Astrocyte (in vitro differentiated cells and primary cell): ENCODE data around the gene IWS1. TPM values are rescaled to one million over a fixed set of nuclear protein-coding genes. Genes with fewer than 3 reads are reported as not detected.

Source experiments
- DNase-seq: peaks from one replicate; pipeline ENCODE4 v3.0.0-alpha.2; 2010; ENCODE audit warnings: low read depth
- FAIRE-seq: peaks from 2 replicates; lab custom pipeline; 2011; peaks lifted over from hg19 to GRCh38; lab: Jason Lieb, UNC
- H2AFZ ChIP-seq: 2 replicates; pipeline ENCODE4 v1.6.0; 2012; ENCODE audit warnings: low read depth, low read length, inconsistent platforms
- H3K27ac ChIP-seq: 2 replicates; pipeline ENCODE4 v1.5.1; 2011; ENCODE audit warnings: low read depth, low read length, inconsistent platforms
- H3K27me3 ChIP-seq: 2 replicates; pipeline ENCODE4 v1.6.0; 2011; ENCODE audit warnings: low read length, inconsistent platforms; ENCODE audit not compliant: insufficient read depth
- H3K36me3 ChIP-seq: 2 replicates; pipeline ENCODE4 v1.5.1; 2011; ENCODE audit warnings: low read length, inconsistent platforms; ENCODE audit not compliant: insufficient read depth
- H3K4me1 ChIP-seq: 2 replicates; pipeline ENCODE4 v1.5.1; 2011; ENCODE audit warnings: low read length, inconsistent platforms; ENCODE audit not compliant: insufficient read depth
- H3K4me2 ChIP-seq: 2 replicates; pipeline ENCODE4 v1.6.0; 2012; ENCODE audit warnings: low read length, inconsistent platforms
- H3K4me3 ChIP-seq: 2 replicates; pipeline ENCODE4 v1.5.1; 2011; ENCODE audit warnings: low read depth, mild to moderate bottlenecking, low read length, inconsistent platforms; ENCODE audit not compliant: insufficient read depth
- H3K79me2 ChIP-seq: 2 replicates; pipeline ENCODE4 v1.6.0; 2012; ENCODE audit warnings: mild to moderate bottlenecking, low read length, inconsistent platforms; ENCODE audit not compliant: insufficient read depth
- H3K9ac ChIP-seq: 2 replicates; pipeline ENCODE4 v1.6.0; 2012; ENCODE audit warnings: mild to moderate bottlenecking, low read length, inconsistent platforms
- H3K9me3 ChIP-seq: 2 replicates; pipeline ENCODE4 v1.5.1; 2012; ENCODE audit warnings: low read depth, mild to moderate bottlenecking, low read length, inconsistent platforms; ENCODE audit not compliant: insufficient read depth
- H4K20me1 ChIP-seq: 2 replicates; pipeline ENCODE4 v1.6.0; 2012; ENCODE audit warnings: low read length, inconsistent platforms; ENCODE audit not compliant: insufficient read depth
- H3K27ac Mint-ChIP-seq: one replicate; pipeline ENCODE4 v1.8.0; 2021; ENCODE audit warnings: mild to moderate bottlenecking, mixed read lengths; ENCODE audit not compliant: unreplicated experiment
- H3K27me3 Mint-ChIP-seq: one replicate; pipeline ENCODE4 v1.8.0; 2021; ENCODE audit warnings: low read depth, mixed read lengths; ENCODE audit not compliant: unreplicated experiment
- H3K36me3 Mint-ChIP-seq: one replicate; pipeline ENCODE4 v1.8.0; 2021; ENCODE audit warnings: low read depth, mixed read lengths; ENCODE audit not compliant: unreplicated experiment
- H3K4me1 Mint-ChIP-seq: one replicate; pipeline ENCODE4 v1.8.0; 2021; ENCODE audit warnings: low read depth, mixed read lengths; ENCODE audit not compliant: unreplicated experiment
- H3K4me3 Mint-ChIP-seq: one replicate; pipeline ENCODE4 v1.8.0; 2021; ENCODE audit warnings: mild to moderate bottlenecking, moderate library complexity, mixed read lengths; ENCODE audit not compliant: unreplicated experiment
- H3K9me3 Mint-ChIP-seq: one replicate; pipeline ENCODE4 v1.8.0; 2021; ENCODE audit warnings: mild to moderate bottlenecking, mixed read lengths; ENCODE audit not compliant: unreplicated experiment
- CTCF ChIP-seq: IDR thresholded peaks from 2 replicates; pipeline ENCODE4 v1.5.1; 2011; ENCODE audit warnings: low read depth, mild to moderate bottlenecking, inconsistent platforms, low read length, moderate library complexity; ENCODE audit not compliant: insufficient read depth
- EZH2 ChIP-seq: IDR thresholded peaks from 2 replicates; pipeline ENCODE4 v1.6.1; 2012; ENCODE audit warnings: mild to moderate bottlenecking, low read length, inconsistent platforms; ENCODE audit not compliant: insufficient read depth
- total RNA-seq: library from RNA; stranded (reverse); gene quantifications from 2 replicates; pipeline ENCODE4 v1.2.1, GENCODE V29; 2021

Gene IWS1
- total RNA-seq, 1 donor from 2014 or later = 56.2 TPM

GRCh38 chr2:127565261-127566138 lies 39.2 kb upstream of the IWS1 start:
- no peaks in the 10 kb centered on the region for H3K9me3 Mint-ChIP-seq
- H3K36me3 Mint-ChIP-seq = peaks cover 2% of the 10 kb centered on the region
- DNase-seq (no peak), FAIRE-seq (no peak)
- Histone ChIP-seq H2AFZ (no peak overlapping the region), H3K4me2 (no peak overlapping the region), H3K4me3 (no peak overlapping the region), H3K4me1 (peaks cover 15% of the 10 kb centered on the region), H3K79me2 (no peaks in the 10 kb centered on the region), H3K9me3 (no peaks in the 10 kb centered on the region), H4K20me1 (no peaks in the 10 kb centered on the region), H3K27ac (no peak overlapping the region), H3K36me3 (no peaks in the 10 kb centered on the region), H3K27me3 (no peaks in the 10 kb centered on the region), H3K9ac (no peak overlapping the region)
- peaks cover 14% of the 10 kb centered on the region for H3K4me1 Mint-ChIP-seq
- H3K27ac Mint-ChIP-seq = no peak overlapping the region
- TF ChIP-seq CTCF (no peak), EZH2 (no peak)
- H3K4me3 Mint-ChIP-seq = no peak overlapping the region
- H3K27me3 Mint-ChIP-seq = peaks cover 32% of the 10 kb centered on the region

GRCh38 chr2:127564429-127565260 lies 38.4 kb upstream of the IWS1 start:
- peaks cover 32% of the 10 kb centered on the region for H3K27me3 Mint-ChIP-seq
- Histone ChIP-seq H3K27me3 (no peaks in the 10 kb centered on the region), H3K36me3 (no peaks in the 10 kb centered on the region), H3K4me2 (no peak overlapping the region), H3K79me2 (no peaks in the 10 kb centered on the region), H2AFZ (no peak overlapping the region), H3K9me3 (no peaks in the 10 kb centered on the region), H3K27ac (no peak overlapping the region), H3K4me3 (no peak overlapping the region), H3K9ac (no peak overlapping the region), H4K20me1 (no peaks in the 10 kb centered on the region), H3K4me1 (peaks cover 9% of the 10 kb centered on the region)
- no peak overlapping the region for H3K27ac Mint-ChIP-seq
- TF ChIP-seq CTCF (no peak), EZH2 (no peak)
- DNase-seq (no peak), FAIRE-seq (no peak)
- H3K4me1 Mint-ChIP-seq = peaks cover 12% of the 10 kb centered on the region
- no peaks in the 10 kb centered on the region for H3K9me3 Mint-ChIP-seq
- peaks cover 2% of the 10 kb centered on the region for H3K36me3 Mint-ChIP-seq
- no peak overlapping the region for H3K4me3 Mint-ChIP-seq
